ENCODE data around the gene STK38L.

The STK38L gene

DNA sequence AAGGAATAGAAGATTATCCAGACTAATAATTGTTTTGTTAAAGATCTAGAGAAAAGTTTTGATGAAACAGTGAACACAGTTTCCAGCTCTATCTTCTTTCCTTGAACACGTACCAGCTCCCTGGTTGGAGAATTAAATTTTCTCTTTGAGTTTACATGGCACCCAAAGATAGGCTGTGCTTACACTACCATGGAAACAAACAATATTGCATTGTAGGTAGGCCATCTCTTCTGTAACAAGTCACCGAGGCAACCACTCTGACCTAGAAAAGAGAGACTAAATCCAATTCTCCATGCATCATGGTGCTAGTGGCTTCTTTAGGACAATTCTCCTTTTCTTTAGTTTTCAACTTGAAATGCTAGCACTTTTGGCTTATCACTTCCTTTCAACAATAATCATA, 98.5 kb downstream of the STK38L start:
- no peak overlapping the region for H3K27ac ChIP-seq (ENCODE audit: insufficient read depth, low read depth, low read length, poor library complexity, severe bottlenecking)
- no peaks in the 10 kb centered on the region for H3K27me3 ChIP-seq (ENCODE audit: control insufficient read depth, insufficient read depth, low read length, poor library complexity, severe bottlenecking)
- H3K4me3 ChIP-seq (ENCODE audit: insufficient read depth, low read depth, low read length), result no peak overlapping the region
- no peaks in the 10 kb centered on the region for H3K9me3 ChIP-seq (ENCODE audit: control insufficient read depth, low read length)
- no peaks in the 10 kb centered on the region for H3K4me1 ChIP-seq (ENCODE audit: control insufficient read depth, insufficient read depth, low read length)
- WGBS, 2 experiments, result 87 to 92% methylated on average over 2 of the region's 2 CpGs
- H3K36me3 ChIP-seq (ENCODE audit: control insufficient read depth, insufficient read depth, low read length), result no peaks in the 10 kb centered on the region

DNA sequence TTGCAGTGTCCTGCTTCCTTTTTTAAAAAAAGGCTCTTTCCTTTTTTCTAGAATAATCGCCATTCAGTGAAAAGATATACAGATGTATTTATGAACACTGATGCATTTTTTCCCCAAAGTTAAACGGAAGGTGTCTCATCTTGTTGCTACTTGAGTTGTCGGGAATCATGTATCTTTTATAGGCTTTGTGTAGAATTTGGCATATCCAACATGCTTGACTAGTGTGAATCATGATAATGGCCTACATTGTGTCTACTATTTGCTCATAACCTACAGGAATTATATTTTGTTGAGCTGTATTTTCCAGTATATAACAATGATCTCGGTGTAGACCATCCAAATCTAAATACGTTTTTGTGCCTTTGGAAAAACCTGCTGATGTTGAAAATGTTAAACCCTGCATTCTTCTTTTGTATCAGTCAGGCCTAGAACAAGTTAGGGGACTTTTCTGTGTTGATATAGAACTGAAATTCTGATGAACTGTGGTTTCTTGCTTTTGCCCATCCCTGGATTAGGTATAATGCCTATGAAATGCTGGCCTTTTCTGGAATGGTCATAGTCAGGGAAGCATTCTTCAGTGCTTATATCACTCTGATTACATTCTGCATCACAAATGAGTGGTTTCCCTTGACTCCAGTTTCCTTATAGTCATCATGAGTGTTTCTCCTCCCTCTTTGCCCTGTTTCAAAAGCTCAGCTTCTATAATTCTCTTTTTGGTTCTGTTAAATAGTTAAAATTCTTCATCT, 99.3 kb downstream of the STK38L start:
- 92 to 93% methylated on average over 4 to 5 of the region's 5 CpGs for WGBS, 2 experiments
- no peak overlapping the region for H3K27ac ChIP-seq (ENCODE audit: insufficient read depth, low read depth, low read length, poor library complexity, severe bottlenecking)

DNA sequence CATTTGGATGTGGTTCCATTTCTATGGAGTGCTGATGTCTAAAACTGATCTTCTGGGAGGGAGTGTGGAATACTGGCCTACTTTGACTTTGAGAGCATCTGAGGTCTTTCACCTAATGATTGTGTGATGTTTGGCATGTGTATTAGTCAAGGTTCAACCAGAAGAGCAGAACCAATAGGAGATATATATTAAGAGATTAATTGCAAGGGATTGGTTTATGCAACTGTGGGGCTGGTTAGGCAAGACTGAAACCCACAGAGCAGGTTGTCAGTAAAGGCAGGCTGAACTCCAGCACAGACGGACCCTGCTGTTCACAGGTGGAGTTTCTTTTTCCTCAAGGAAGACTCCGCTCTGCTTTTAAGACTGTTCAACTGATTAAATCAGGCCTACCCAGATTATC, 100.2 kb downstream of the STK38L start:
- WGBS, 2 experiments, result 81 to 90% methylated on average over 2 of the region's 2 CpGs
- Histone ChIP-seq H3K27ac (ENCODE audit: insufficient read depth, low read depth, low read length, poor library complexity, severe bottlenecking) (no peak overlapping the region), H3K9me3 (ENCODE audit: control insufficient read depth, low read length) (no peaks in the 10 kb centered on the region)

More for the DNA sequence above, 99.3 kb downstream of the STK38L start:
- Histone ChIP-seq H3K9me3 (ENCODE audit: control insufficient read depth, low read length) (no peaks in the 10 kb centered on the region), H3K36me3 (ENCODE audit: control insufficient read depth, insufficient read depth, low read length) (no peaks in the 10 kb centered on the region), H3K27me3 (ENCODE audit: control insufficient read depth, insufficient read depth, low read length, poor library complexity, severe bottlenecking) (no peaks in the 10 kb centered on the region), H3K4me1 (ENCODE audit: control insufficient read depth, insufficient read depth, low read length) (no peaks in the 10 kb centered on the region), H3K4me3 (ENCODE audit: insufficient read depth, low read depth, low read length) (no peak overlapping the region)

DNA sequence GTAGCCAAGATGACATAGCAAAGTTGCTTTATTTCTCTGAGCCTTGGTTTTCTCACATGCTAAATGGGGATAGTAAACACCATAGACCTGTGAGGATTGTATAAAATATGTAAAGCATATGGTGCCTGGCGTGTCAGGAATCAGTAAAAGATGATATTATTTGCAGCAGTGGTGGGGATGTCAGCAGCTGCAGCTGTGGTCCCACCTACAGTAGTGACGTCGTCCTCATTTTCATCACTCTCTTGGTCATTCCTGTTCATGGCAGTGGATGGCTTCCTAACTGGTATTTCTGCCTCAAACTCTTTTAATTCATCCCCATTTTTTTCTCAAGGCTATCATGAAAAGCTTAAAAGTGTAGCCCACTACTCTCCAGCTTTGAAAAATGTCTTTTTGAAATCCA, 100.7 kb downstream of the STK38L start:
- Histone ChIP-seq H3K9me3 (ENCODE audit: control insufficient read depth, low read length) (no peaks in the 10 kb centered on the region), H3K27me3 (ENCODE audit: control insufficient read depth, insufficient read depth, low read length, poor library complexity, severe bottlenecking) (no peaks in the 10 kb centered on the region), H3K27ac (ENCODE audit: insufficient read depth, low read depth, low read length, poor library complexity, severe bottlenecking) (no peak overlapping the region), H3K4me3 (ENCODE audit: insufficient read depth, low read depth, low read length) (no peak overlapping the region), H3K4me1 (ENCODE audit: control insufficient read depth, insufficient read depth, low read length) (no peaks in the 10 kb centered on the region), H3K36me3 (ENCODE audit: control insufficient read depth, insufficient read depth, low read length) (no peaks in the 10 kb centered on the region)
- whole genome bisulfite sequencing, 2 experiments, result 71 to 80% methylated on average over 3 of the region's 3 CpGs

More for the DNA sequence above, 100.2 kb downstream of the STK38L start:
- H3K4me3 ChIP-seq (ENCODE audit: insufficient read depth, low read depth, low read length), result no peak overlapping the region
- no peaks in the 10 kb centered on the region for H3K27me3 ChIP-seq (ENCODE audit: control insufficient read depth, insufficient read depth, low read length, poor library complexity, severe bottlenecking)
- H3K36me3 ChIP-seq (ENCODE audit: control insufficient read depth, insufficient read depth, low read length), result no peaks in the 10 kb centered on the region
- H3K4me1 ChIP-seq (ENCODE audit: control insufficient read depth, insufficient read depth, low read length), result no peaks in the 10 kb centered on the region

DNA sequence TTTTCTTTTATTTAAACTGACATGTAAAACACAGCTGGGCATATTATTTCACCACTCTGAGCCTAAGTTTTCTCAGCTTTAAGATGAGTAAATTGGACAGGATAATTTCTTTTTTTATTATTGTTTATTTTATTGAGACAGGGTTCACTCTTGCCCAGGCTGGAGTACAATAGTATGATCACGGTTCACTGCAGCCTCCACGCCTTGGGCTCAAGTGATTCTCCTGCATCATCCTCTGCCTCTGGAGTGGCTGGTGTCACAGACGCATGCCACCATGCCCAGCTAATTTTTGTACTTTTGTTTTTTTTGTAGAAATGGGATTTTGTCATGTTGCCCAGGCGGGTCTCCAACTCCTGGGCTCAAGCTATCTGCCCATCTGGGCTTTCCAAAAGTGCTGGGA, 101.3 kb downstream of the STK38L start:
- H3K36me3 ChIP-seq (ENCODE audit: control insufficient read depth, insufficient read depth, low read length), result no peaks in the 10 kb centered on the region
- no peak overlapping the region for H3K27ac ChIP-seq (ENCODE audit: insufficient read depth, low read depth, low read length, poor library complexity, severe bottlenecking)
- WGBS, 2 experiments, result 92 to 95% methylated on average over 4 of the region's 4 CpGs
- H3K4me1 ChIP-seq (ENCODE audit: control insufficient read depth, insufficient read depth, low read length), result no peaks in the 10 kb centered on the region
- no peaks in the 10 kb centered on the region for H3K9me3 ChIP-seq (ENCODE audit: control insufficient read depth, low read length)
- H3K4me3 ChIP-seq (ENCODE audit: insufficient read depth, low read depth, low read length), result no peak overlapping the region
- no peaks in the 10 kb centered on the region for H3K27me3 ChIP-seq (ENCODE audit: control insufficient read depth, insufficient read depth, low read length, poor library complexity, severe bottlenecking)

DNA sequence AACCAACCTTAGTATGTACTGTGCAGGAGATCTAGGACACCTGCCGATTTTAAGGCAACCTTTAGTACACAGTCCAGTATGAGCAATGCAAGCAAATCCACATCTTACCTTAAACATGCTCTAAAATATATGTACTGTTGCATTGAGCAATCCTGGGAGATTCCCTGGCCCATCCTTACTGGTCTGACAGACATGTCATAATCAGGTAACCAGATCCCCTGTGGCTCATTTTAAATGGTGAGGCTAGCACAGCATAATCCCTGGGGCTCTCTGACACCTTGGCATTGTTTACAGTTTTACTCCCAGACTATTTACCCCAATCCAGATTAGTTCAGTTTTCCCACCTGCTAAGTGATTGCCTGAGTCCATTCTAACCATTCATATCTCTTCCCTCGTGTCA, 103.7 kb downstream of the STK38L start:
- WGBS, 2 experiments, result 77 to 93% methylated on average over 2 of the region's 2 CpGs
- H3K9me3 ChIP-seq (ENCODE audit: control insufficient read depth, low read length), result no peaks in the 10 kb centered on the region
- H3K36me3 ChIP-seq (ENCODE audit: control insufficient read depth, insufficient read depth, low read length), result no peaks in the 10 kb centered on the region
- H3K27me3 ChIP-seq (ENCODE audit: control insufficient read depth, insufficient read depth, low read length, poor library complexity, severe bottlenecking), result no peaks in the 10 kb centered on the region
- no peaks in the 10 kb centered on the region for H3K4me1 ChIP-seq (ENCODE audit: control insufficient read depth, insufficient read depth, low read length)
- no peak overlapping the region for H3K27ac ChIP-seq (ENCODE audit: insufficient read depth, low read depth, low read length, poor library complexity, severe bottlenecking)
- no peak overlapping the region for H3K4me3 ChIP-seq (ENCODE audit: insufficient read depth, low read depth, low read length)

DNA sequence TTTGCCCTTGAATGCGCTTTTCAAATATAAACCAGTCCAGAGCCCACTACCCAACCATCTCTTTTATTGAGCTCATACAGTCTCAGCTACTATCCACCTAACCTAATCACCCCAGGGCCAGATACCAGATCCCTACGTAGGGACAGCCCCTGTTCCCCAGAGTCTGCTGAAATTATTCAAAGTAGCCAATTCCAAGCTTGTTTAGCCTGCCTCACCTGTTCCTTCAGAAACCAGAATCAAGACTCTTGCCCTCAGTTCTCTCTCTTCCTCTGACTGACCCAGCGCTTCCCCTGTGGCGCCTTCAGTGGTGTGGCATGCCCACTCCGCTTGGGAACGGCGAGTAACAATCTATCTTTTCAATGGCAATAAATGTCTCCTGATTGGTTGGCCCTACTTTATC, 107.4 kb downstream of the STK38L start:
- Histone ChIP-seq H3K4me3 (ENCODE audit: insufficient read depth, low read depth, low read length) (no peak overlapping the region), H3K27ac (ENCODE audit: insufficient read depth, low read depth, low read length, poor library complexity, severe bottlenecking) (no peak overlapping the region), H3K36me3 (ENCODE audit: control insufficient read depth, insufficient read depth, low read length) (no peaks in the 10 kb centered on the region), H3K4me1 (ENCODE audit: control insufficient read depth, insufficient read depth, low read length) (no peaks in the 10 kb centered on the region), H3K9me3 (ENCODE audit: control insufficient read depth, low read length) (no peaks in the 10 kb centered on the region), H3K27me3 (ENCODE audit: control insufficient read depth, insufficient read depth, low read length, poor library complexity, severe bottlenecking) (no peaks in the 10 kb centered on the region)
- WGBS, 2 experiments, result 94 to 99% methylated on average over 7 of the region's 7 CpGs

DNA sequence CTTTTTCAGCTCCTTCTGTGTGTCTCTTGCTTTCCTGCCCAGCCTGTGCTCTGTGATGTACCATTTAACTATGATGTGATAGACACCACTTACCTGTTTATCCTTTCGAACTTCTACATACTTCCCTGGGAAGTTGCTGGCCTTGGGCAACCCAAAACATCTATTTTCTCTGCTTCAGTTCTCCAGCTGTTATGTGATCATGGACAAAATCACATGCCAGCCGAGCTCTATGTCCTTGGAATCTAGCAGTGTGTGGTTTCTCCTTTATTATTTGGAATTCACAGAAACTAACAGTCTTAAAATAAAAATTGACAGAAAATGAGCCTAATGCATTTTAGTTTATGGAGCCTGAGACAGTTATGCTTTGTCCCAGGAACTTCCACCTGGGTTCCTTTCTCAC, 111.4 kb downstream of the STK38L start:
- H3K27me3 ChIP-seq (ENCODE audit: control insufficient read depth, insufficient read depth, low read length, poor library complexity, severe bottlenecking), result no peaks in the 10 kb centered on the region
- no peaks in the 10 kb centered on the region for H3K4me1 ChIP-seq (ENCODE audit: control insufficient read depth, insufficient read depth, low read length)
- no peak overlapping the region for H3K27ac ChIP-seq (ENCODE audit: insufficient read depth, low read depth, low read length, poor library complexity, severe bottlenecking)
- H3K9me3 ChIP-seq (ENCODE audit: control insufficient read depth, low read length), result no peaks in the 10 kb centered on the region
- 78 to 89% methylated on average over 2 of the region's 2 CpGs for WGBS, 2 experiments
- no peak overlapping the region for H3K4me3 ChIP-seq (ENCODE audit: insufficient read depth, low read depth, low read length)
- H3K36me3 ChIP-seq (ENCODE audit: control insufficient read depth, insufficient read depth, low read length), result no peaks in the 10 kb centered on the region

DNA sequence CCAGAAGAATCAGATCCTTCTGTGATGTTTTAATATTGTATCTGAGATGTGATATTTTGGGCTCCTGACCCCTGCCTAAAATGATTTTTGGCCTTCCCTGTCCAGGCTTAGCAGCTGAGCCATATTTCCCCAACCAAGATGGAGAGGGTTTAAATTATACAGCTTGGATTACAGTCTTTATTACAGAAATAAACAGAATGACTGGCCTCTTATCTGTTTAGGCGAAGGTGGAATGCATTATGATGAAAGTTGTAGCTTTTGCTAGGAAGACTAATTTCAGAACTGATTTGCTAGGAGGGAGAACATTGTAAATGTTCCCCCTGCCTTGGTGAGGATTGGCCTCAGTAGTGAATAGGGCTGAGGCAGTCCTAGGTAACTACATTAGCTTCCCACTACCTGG, 111.9 kb downstream of the STK38L start:
- Histone ChIP-seq H3K27ac (ENCODE audit: insufficient read depth, low read depth, low read length, poor library complexity, severe bottlenecking) (no peak overlapping the region), H3K9me3 (ENCODE audit: control insufficient read depth, low read length) (no peaks in the 10 kb centered on the region), H3K27me3 (ENCODE audit: control insufficient read depth, insufficient read depth, low read length, poor library complexity, severe bottlenecking) (no peaks in the 10 kb centered on the region), H3K4me1 (ENCODE audit: control insufficient read depth, insufficient read depth, low read length) (no peaks in the 10 kb centered on the region), H3K36me3 (ENCODE audit: control insufficient read depth, insufficient read depth, low read length) (no peaks in the 10 kb centered on the region), H3K4me3 (ENCODE audit: insufficient read depth, low read depth, low read length) (no peak overlapping the region)
- WGBS, 2 experiments, result 97 to 100% methylated on average over 1 of the region's 1 CpG

DNA sequence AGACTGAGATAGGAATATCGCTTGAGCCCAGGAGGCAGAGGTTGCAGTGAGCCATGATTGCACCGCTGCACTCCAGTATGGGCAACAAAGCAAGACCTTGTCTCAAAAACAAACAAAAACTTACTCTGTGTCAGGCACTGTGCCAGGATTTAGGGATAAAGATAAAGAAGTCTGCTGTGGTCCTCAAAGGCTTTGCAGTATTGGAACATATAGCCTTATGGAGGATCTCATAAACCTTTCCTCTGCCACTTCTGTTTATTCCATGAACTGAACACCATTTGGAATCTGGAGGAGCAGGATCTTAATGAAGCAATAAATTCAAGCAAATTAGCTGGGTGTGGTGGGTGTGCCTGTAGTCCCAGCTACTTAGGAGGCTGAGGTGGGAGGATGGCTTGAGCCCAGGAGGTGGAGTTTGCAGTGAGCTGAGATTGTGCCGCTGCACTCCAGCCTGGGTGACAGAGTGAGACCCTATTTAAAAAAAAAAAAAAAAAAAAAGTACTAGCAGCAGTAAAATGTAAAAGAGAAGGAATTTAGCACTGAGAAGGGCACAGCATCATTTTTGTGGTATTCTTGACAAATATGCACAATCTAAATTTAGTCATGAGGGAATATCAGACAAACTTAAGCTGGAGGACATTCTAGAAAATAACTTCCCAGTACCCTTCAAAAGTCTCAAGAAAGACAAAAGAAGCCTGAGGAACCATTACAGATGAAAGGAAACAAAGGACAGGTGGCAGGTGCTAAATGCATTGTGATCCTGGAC, 115.7 kb downstream of the STK38L start:
- H3K36me3 ChIP-seq (ENCODE audit: control insufficient read depth, insufficient read depth, low read length), result no peaks in the 10 kb centered on the region
- H3K27ac ChIP-seq (ENCODE audit: insufficient read depth, low read depth, low read length, poor library complexity, severe bottlenecking), result no peak overlapping the region
- no peaks in the 10 kb centered on the region for H3K9me3 ChIP-seq (ENCODE audit: control insufficient read depth, low read length)
- no peak overlapping the region for H3K4me3 ChIP-seq (ENCODE audit: insufficient read depth, low read depth, low read length)
- H3K27me3 ChIP-seq (ENCODE audit: control insufficient read depth, insufficient read depth, low read length, poor library complexity, severe bottlenecking), result no peaks in the 10 kb centered on the region
- no peaks in the 10 kb centered on the region for H3K4me1 ChIP-seq (ENCODE audit: control insufficient read depth, insufficient read depth, low read length)
- 74 to 77% methylated on average over 3 of the region's 3 CpGs for WGBS, 2 experiments

Data from ectodermal cell (in vitro differentiated cells).